ENCODE results near the gene CEBPZ.

GRCh38 chr2:37215250-37215649, 16.1 kb downstream of the CEBPZ start:
- TF ChIP-seq CTCF (IDR thresholded peaks at IDR 0.05) (no peak), POLR2A (IDR thresholded peaks at IDR 0.05) (no peak)

Measured in esophagus squamous epithelium (tissue), 4 donors.